CD4-positive, alpha-beta T cell (primary cell): ENCODE data around the gene CWC25. TPM values are rescaled to one million over a fixed set of nuclear protein-coding genes. Genes with fewer than 3 reads are reported as not detected.

Source experiments
- ATAC-seq: fragments of 200-7000 bp; cut with Tn5 transposase; one replicate; pipeline ENCODE4 v1.10.0; 2022; ENCODE audit warnings: mild to moderate bottlenecking; ENCODE audit not compliant: poor library complexity
- CTCF ChIA-PET: fragments of 350-600 bp; sonication (Branson Sonifier 250); formaldehyde crosslinking; loops from one replicate; lab custom pipeline; 2021; ENCODE audit warnings: antibody characterized with exemption, inconsistent platforms; lab: Charles Lee
- POLR2A ChIA-PET: fragments of 350-600 bp; sonication (Branson Sonifier 250); formaldehyde crosslinking; loops from one replicate; lab custom pipeline; 2021; ENCODE audit warnings: antibody characterized with exemption, inconsistent platforms; lab: Charles Lee
- DNase-seq, 14 experiments: peaks; one replicate each; pipeline ENCODE4 v3.0.0-alpha.2; 2013 to 2020; ENCODE audit warnings: mixed read lengths in 2 of 14
- H3K27ac ChIP-seq, 2 donors: one replicate each; pipeline versions ENCODE4 v1.5.1 to v1.7.0; 2013; ENCODE audit warnings: low read length in 2 of 2, low read depth in 1 of 2, mild to moderate bottlenecking in 1 of 2
- H3K27me3 ChIP-seq, 2 experiments: 1 replicate in 1 of 2; 2 replicates in 1 of 2; pipeline versions ENCODE4 v1.6.1 to v1.7.0; 2013; ENCODE audit warnings: low read length in 2 of 2, control low read depth in 1 of 2, mild to moderate bottlenecking in 1 of 2, moderate library complexity in 1 of 2; ENCODE audit not compliant: insufficient read depth in 2 of 2, control insufficient read depth in 1 of 2
- H3K36me3 ChIP-seq: one replicate; pipeline ENCODE4 v1.6.1; 2013; ENCODE audit warnings: low read length, control low read depth; ENCODE audit not compliant: insufficient read depth
- H3K4me1 ChIP-seq: one replicate; pipeline ENCODE4 v1.6.1; 2013; ENCODE audit warnings: low read length, control low read depth; ENCODE audit not compliant: insufficient read depth
- H3K4me3 ChIP-seq: one replicate; pipeline ENCODE4 v1.5.1; 2013; ENCODE audit warnings: mild to moderate bottlenecking, low read length, moderate library complexity
- H3K9me3 ChIP-seq, 2 experiments: 1 replicate in 1 of 2; 2 replicates in 1 of 2; pipeline versions ENCODE4 v1.6.1 to v1.7.0; 2013; ENCODE audit warnings: low read length in 2 of 2, mild to moderate bottlenecking in 2 of 2, control low read depth in 1 of 2, moderate library complexity in 1 of 2; ENCODE audit not compliant: control insufficient read depth in 1 of 2, insufficient read depth in 1 of 2
- H3K27ac Mint-ChIP-seq: one replicate; pipeline ENCODE4 v1.8.0; 2020; ENCODE audit warnings: mixed read lengths
- H3K27me3 Mint-ChIP-seq: one replicate; pipeline ENCODE4 v1.8.0; 2021; ENCODE audit warnings: mixed read lengths
- H3K36me3 Mint-ChIP-seq: one replicate; pipeline ENCODE4 v1.8.0; 2021; ENCODE audit warnings: low read depth, mixed read lengths
- H3K4me1 Mint-ChIP-seq: one replicate; pipeline ENCODE4 v1.8.0; 2021; ENCODE audit warnings: low read depth, mixed read lengths
- H3K4me3 Mint-ChIP-seq: one replicate; pipeline ENCODE4 v1.8.0; 2020; ENCODE audit warnings: mild to moderate bottlenecking, mixed read lengths
- H3K9me3 Mint-ChIP-seq: one replicate; pipeline ENCODE4 v1.8.0; 2020; ENCODE audit warnings: mixed read lengths
- intact Hi-C, 2 experiments: fragments of 100-400 bp; cut with DNase I in 1 of 2; cut with micrococcal nuclease in 1 of 2; formaldehyde crosslinking; loops; one replicate each; pipeline versions ENCODE4 v1.15.1 to v1.9.0; 2023 to 2025; cut with DNase I, micrococcal nuclease
- total RNA-seq, 174 experiments: library from RNA in 2 of 174; stranded (reverse) in 2 of 174; gene quantifications; one replicate each; pipeline ENCODE4 v1.2.3 and lab custom pipeline; 2021 to 2026
- TF ChIP-seq, protein P1 (sequence below): fragments of 200-600 bp; IDR thresholded peaks from one replicate; pipeline ENCODE4 v1.8.0; 2022; ENCODE audit warnings: antibody characterized with exemption, mild to moderate bottlenecking

Gene CWC25
- total RNA-seq, 2 experiments from 2014 or later: 63.0 to 63.3 TPM

DNA sequence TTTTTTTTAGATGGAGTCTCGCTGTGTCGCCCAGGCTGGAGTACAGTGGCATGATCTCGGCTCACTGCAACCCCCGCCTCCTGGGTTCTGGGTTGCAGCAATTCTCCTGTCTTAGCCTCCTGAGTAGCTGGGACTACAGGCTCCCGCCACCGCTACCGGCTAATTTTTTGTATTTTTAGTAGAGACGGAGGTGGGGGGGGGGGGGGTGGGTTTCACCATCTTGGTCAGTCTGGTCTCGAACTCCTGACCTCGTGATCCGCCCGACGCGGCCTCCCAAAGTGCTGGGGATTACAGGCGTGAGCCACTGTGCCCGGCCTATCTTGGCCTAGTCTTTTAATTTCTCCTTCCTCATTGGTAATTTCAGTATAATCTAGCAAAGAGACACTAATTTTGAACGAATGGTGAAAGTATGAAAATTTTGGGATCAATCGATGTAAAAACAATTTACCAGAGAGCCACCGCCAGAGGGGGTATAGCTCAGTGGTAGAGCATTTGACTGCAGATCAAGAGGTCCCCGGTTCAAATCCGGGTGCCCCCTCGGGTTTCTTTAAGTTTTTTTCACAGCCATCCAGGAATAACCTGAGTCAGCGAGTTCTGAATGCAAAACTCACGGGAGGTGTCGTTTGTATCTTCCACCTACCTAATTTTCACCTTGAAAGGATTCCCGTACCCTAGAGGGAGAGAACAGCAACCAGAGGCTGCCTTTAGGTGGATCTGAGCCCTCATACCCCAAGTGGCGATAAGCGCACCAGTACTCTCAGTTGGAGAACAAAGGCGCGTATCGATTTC, 42.3 kb upstream of the CWC25 start:
- TF ChIP-seq, protein P1, sequence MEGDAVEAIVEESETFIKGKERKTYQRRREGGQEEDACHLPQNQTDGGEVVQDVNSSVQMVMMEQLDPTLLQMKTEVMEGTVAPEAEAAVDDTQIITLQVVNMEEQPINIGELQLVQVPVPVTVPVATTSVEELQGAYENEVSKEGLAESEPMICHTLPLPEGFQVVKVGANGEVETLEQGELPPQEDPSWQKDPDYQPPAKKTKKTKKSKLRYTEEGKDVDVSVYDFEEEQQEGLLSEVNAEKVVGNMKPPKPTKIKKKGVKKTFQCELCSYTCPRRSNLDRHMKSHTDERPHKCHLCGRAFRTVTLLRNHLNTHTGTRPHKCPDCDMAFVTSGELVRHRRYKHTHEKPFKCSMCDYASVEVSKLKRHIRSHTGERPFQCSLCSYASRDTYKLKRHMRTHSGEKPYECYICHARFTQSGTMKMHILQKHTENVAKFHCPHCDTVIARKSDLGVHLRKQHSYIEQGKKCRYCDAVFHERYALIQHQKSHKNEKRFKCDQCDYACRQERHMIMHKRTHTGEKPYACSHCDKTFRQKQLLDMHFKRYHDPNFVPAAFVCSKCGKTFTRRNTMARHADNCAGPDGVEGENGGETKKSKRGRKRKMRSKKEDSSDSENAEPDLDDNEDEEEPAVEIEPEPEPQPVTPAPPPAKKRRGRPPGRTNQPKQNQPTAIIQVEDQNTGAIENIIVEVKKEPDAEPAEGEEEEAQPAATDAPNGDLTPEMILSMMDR: peak; percentile 64
- Histone ChIP-seq H3K9me3 (no peaks in the 10 kb centered on the region), H3K4me1 (peaks cover 36% of the 10 kb centered on the region), H3K27ac (peak overlapping the region in 1 of 2 donors; percentile 53), H3K27me3 (no peaks in the 10 kb centered on the region), H3K4me3 (peak overlapping the region; percentile 97), H3K36me3 (peaks cover 6% of the 10 kb centered on the region)
- H3K27ac Mint-ChIP-seq: peak overlapping the region; percentile 95
- H3K27me3 Mint-ChIP-seq: peaks cover 13% of the 10 kb centered on the region
- H3K4me3 Mint-ChIP-seq: peak overlapping the region; percentile 98
- DNase-seq: peak in 12 of 14 experiments; percentile 30 to 79 (median 67)
- H3K9me3 Mint-ChIP-seq: no peaks in the 10 kb centered on the region
- ChIA-PET POLR2A (interaction anchor here (0.6 to 7.9 kb wide), 11 partner anchors 13 to 333 kb away, joined by 3 to 154 read pairs (median 8); partner anchors contain the start of genes CWC25, FBXO47, PLXDC1 and RPL19), CTCF (interaction anchor here (1.0 to 3.8 kb wide), 4 partner anchors 14 to 285 kb away, joined by 3 to 17 read pairs (median 5); partner anchors contain the start of genes LASP1NB and RPL23)
- peaks cover 36% of the 10 kb centered on the region for H3K4me1 Mint-ChIP-seq
- peaks cover 42% of the 10 kb centered on the region for H3K36me3 Mint-ChIP-seq
- intact Hi-C loops: loop anchor here (5.0 kb wide), 3 partner anchors 40 to 190 kb away; partner anchors contain the start of genes CWC25 (in 1 of the 2) and FBXO47 (in 1 of the 2)
- ATAC-seq: no peak

DNA sequence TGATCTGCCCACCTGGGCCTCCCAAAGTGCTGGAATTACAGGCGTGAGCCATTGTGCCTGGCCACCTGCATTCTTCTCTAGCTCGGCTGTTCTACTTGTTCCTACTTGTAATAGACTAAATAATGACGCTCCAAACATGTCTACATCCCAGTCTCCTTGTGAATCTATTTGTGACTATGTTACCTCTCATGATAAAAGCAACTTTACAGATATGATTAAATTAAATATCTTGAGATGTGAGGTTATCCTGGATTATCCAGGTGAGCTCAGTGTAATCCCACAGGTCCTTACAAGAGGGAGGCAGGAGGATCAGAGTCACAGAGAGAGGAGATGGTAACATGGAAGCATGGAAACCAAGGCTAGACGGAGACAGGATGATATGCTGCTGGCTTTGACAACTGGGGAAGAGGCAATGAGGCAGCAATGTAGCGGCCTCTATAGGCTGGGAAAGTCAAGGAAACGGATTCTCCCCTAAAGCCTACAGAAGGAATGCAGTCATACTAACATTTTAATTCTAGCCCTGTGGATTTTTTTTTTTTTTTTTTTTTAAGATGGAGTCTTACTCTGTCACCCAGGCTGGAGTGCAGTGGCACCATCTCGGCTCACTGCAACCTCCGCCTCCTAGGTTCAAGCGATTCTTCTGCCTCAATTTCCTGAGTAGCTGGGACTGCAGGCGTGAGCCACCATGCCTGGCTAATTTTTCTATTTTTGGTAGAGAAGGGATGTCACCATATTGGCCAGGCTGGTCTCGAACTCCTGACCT, 39.7 kb upstream of the CWC25 start:
- peaks cover 23% of the 10 kb centered on the region for H3K4me1 Mint-ChIP-seq

DNA sequence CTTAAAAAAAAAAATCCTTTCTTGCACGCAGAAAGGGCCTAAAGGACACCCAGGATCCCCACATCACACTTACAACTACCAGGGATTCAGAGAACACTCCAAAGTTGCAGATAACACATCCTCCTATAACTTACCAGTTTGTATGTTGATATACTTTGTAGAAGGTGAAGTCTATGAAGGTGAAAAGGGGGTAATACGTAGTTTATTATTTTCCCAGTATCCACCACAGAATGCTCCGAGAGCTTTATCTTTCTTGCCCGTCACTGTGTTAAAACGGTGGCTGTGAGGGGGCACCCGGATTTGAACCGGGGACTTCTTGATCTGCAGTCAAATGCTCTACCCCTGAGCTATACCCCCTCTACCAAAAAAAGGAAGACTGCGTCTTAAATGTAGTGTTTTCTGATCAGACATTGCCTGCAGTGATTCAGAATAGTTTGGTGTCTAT, 36.3 kb upstream of the CWC25 start:
- H3K27ac ChIP-seq: no peak overlapping the region
- Mint-ChIP-seq H3K4me3 (peak overlapping the region; percentile 77), H3K27me3 (no peaks in the 10 kb centered on the region), H3K4me1 (no peaks in the 10 kb centered on the region), H3K36me3 (no peaks in the 10 kb centered on the region), H3K9me3 (no peaks in the 10 kb centered on the region), H3K27ac (peak overlapping the region; percentile 78)
- H3K36me3 ChIP-seq: no peaks in the 10 kb centered on the region
- ATAC-seq (peak; percentile 32), DNase-seq (no peak)
- H3K9me3 ChIP-seq: no peaks in the 10 kb centered on the region
- POLR2A ChIA-PET: no interaction called here
- no peaks in the 10 kb centered on the region for H3K27me3 ChIP-seq
- intact Hi-C loops: no loop called here
- H3K4me1 ChIP-seq: no peaks in the 10 kb centered on the region
- TF ChIP-seq, protein P1: no peak
- CTCF ChIA-PET: no interaction called here
- H3K4me3 ChIP-seq: no peak overlapping the region

More for the DNA sequence above, 39.7 kb upstream of the CWC25 start:
- TF ChIP-seq, protein P1: no peak
- POLR2A ChIA-PET: no interaction called here
- DNase-seq: no peak
- H3K4me1 ChIP-seq: peaks cover 20% of the 10 kb centered on the region
- peaks cover 24% of the 10 kb centered on the region for H3K36me3 Mint-ChIP-seq
- H3K27me3 Mint-ChIP-seq: peaks cover 13% of the 10 kb centered on the region
- intact Hi-C loops: loop anchor here (5.0 kb wide), 3 partner anchors 38 to 192 kb away; partner anchors contain the start of genes CWC25 (in 1 of the 2) and FBXO47 (in 1 of the 2)
- no peaks in the 10 kb centered on the region for H3K36me3 ChIP-seq
- no peaks in the 10 kb centered on the region for H3K9me3 ChIP-seq
- no peaks in the 10 kb centered on the region for H3K9me3 Mint-ChIP-seq
- H3K27ac Mint-ChIP-seq: peak overlapping the region; percentile 73
- no peak overlapping the region for H3K4me3 ChIP-seq
- no peak for ATAC-seq
- no peaks in the 10 kb centered on the region for H3K27me3 ChIP-seq
- no peak overlapping the region for H3K27ac ChIP-seq
- peak overlapping the region; percentile 45 for H3K4me3 Mint-ChIP-seq
- CTCF ChIA-PET: no interaction called here
